Astrocyte (in vitro differentiated cells and primary cell): ENCODE results near the gene ATP2B2. TPM values are rescaled to one million over a fixed set of nuclear protein-coding genes. Genes with fewer than 3 reads are reported as not detected.

Experiments used
- DNase-seq: peaks from one replicate; pipeline ENCODE4 v3.0.0-alpha.2; 2010; ENCODE audit warnings: low read depth
- FAIRE-seq: peaks from 2 replicates; lab custom pipeline; 2011; peaks lifted over from hg19 to GRCh38; lab: Jason Lieb, UNC
- H2AFZ ChIP-seq: 2 replicates; pipeline ENCODE4 v1.6.0; 2012; ENCODE audit warnings: low read depth, low read length, inconsistent platforms
- H3K27ac ChIP-seq: 2 replicates; pipeline ENCODE4 v1.5.1; 2011; ENCODE audit warnings: low read depth, low read length, inconsistent platforms
- H3K27me3 ChIP-seq: 2 replicates; pipeline ENCODE4 v1.6.0; 2011; ENCODE audit warnings: low read length, inconsistent platforms; ENCODE audit not compliant: insufficient read depth
- H3K36me3 ChIP-seq: 2 replicates; pipeline ENCODE4 v1.5.1; 2011; ENCODE audit warnings: low read length, inconsistent platforms; ENCODE audit not compliant: insufficient read depth
- H3K4me1 ChIP-seq: 2 replicates; pipeline ENCODE4 v1.5.1; 2011; ENCODE audit warnings: low read length, inconsistent platforms; ENCODE audit not compliant: insufficient read depth
- H3K4me2 ChIP-seq: 2 replicates; pipeline ENCODE4 v1.6.0; 2012; ENCODE audit warnings: low read length, inconsistent platforms
- H3K4me3 ChIP-seq: 2 replicates; pipeline ENCODE4 v1.5.1; 2011; ENCODE audit warnings: low read depth, mild to moderate bottlenecking, low read length, inconsistent platforms; ENCODE audit not compliant: insufficient read depth
- H3K79me2 ChIP-seq: 2 replicates; pipeline ENCODE4 v1.6.0; 2012; ENCODE audit warnings: mild to moderate bottlenecking, low read length, inconsistent platforms; ENCODE audit not compliant: insufficient read depth
- H3K9ac ChIP-seq: 2 replicates; pipeline ENCODE4 v1.6.0; 2012; ENCODE audit warnings: mild to moderate bottlenecking, low read length, inconsistent platforms
- H3K9me3 ChIP-seq: 2 replicates; pipeline ENCODE4 v1.5.1; 2012; ENCODE audit warnings: low read depth, mild to moderate bottlenecking, low read length, inconsistent platforms; ENCODE audit not compliant: insufficient read depth
- H4K20me1 ChIP-seq: 2 replicates; pipeline ENCODE4 v1.6.0; 2012; ENCODE audit warnings: low read length, inconsistent platforms; ENCODE audit not compliant: insufficient read depth
- H3K27ac Mint-ChIP-seq: one replicate; pipeline ENCODE4 v1.8.0; 2021; ENCODE audit warnings: mild to moderate bottlenecking, mixed read lengths; ENCODE audit not compliant: unreplicated experiment
- H3K27me3 Mint-ChIP-seq: one replicate; pipeline ENCODE4 v1.8.0; 2021; ENCODE audit warnings: low read depth, mixed read lengths; ENCODE audit not compliant: unreplicated experiment
- H3K36me3 Mint-ChIP-seq: one replicate; pipeline ENCODE4 v1.8.0; 2021; ENCODE audit warnings: low read depth, mixed read lengths; ENCODE audit not compliant: unreplicated experiment
- H3K4me1 Mint-ChIP-seq: one replicate; pipeline ENCODE4 v1.8.0; 2021; ENCODE audit warnings: low read depth, mixed read lengths; ENCODE audit not compliant: unreplicated experiment
- H3K4me3 Mint-ChIP-seq: one replicate; pipeline ENCODE4 v1.8.0; 2021; ENCODE audit warnings: mild to moderate bottlenecking, moderate library complexity, mixed read lengths; ENCODE audit not compliant: unreplicated experiment
- H3K9me3 Mint-ChIP-seq: one replicate; pipeline ENCODE4 v1.8.0; 2021; ENCODE audit warnings: mild to moderate bottlenecking, mixed read lengths; ENCODE audit not compliant: unreplicated experiment
- CTCF ChIP-seq: IDR thresholded peaks from 2 replicates; pipeline ENCODE4 v1.5.1; 2011; ENCODE audit warnings: low read depth, mild to moderate bottlenecking, inconsistent platforms, low read length, moderate library complexity; ENCODE audit not compliant: insufficient read depth
- EZH2 ChIP-seq: IDR thresholded peaks from 2 replicates; pipeline ENCODE4 v1.6.1; 2012; ENCODE audit warnings: mild to moderate bottlenecking, low read length, inconsistent platforms; ENCODE audit not compliant: insufficient read depth
- total RNA-seq: library from RNA; stranded (reverse); gene quantifications from 2 replicates; pipeline ENCODE4 v1.2.1, GENCODE V29; 2021

The ATP2B2 gene
- total RNA-seq, 1 donor from 2014 or later = 0.05 TPM

GRCh38 chr3:10290481-10291176 lies 214.8 kb downstream of the ATP2B2 start:
- no peaks in the 10 kb centered on the region for H3K79me2 ChIP-seq
- no peak overlapping the region for H3K4me3 ChIP-seq
- H3K9me3 ChIP-seq = no peaks in the 10 kb centered on the region
- Mint-ChIP-seq H3K27me3 (no peaks in the 10 kb centered on the region), H3K36me3 (peaks cover 32% of the 10 kb centered on the region), H3K4me1 (peaks cover 17% of the 10 kb centered on the region), H3K9me3 (no peaks in the 10 kb centered on the region), H3K4me3 (no peak overlapping the region), H3K27ac (no peak overlapping the region)
- H3K4me2 ChIP-seq = no peak overlapping the region
- H3K27ac ChIP-seq = no peak overlapping the region
- H3K9ac ChIP-seq = no peak overlapping the region
- H4K20me1 ChIP-seq = peaks cover 4% of the 10 kb centered on the region
- H3K4me1 ChIP-seq = peaks cover 17% of the 10 kb centered on the region
- no peak for TF ChIP-seq EZH2
- TF ChIP-seq CTCF = no peak
- H3K27me3 ChIP-seq = no peaks in the 10 kb centered on the region
- no peak overlapping the region for H2AFZ ChIP-seq
- peaks cover 6% of the 10 kb centered on the region for H3K36me3 ChIP-seq
- DNase-seq (no peak), FAIRE-seq (no peak)

DNA sequence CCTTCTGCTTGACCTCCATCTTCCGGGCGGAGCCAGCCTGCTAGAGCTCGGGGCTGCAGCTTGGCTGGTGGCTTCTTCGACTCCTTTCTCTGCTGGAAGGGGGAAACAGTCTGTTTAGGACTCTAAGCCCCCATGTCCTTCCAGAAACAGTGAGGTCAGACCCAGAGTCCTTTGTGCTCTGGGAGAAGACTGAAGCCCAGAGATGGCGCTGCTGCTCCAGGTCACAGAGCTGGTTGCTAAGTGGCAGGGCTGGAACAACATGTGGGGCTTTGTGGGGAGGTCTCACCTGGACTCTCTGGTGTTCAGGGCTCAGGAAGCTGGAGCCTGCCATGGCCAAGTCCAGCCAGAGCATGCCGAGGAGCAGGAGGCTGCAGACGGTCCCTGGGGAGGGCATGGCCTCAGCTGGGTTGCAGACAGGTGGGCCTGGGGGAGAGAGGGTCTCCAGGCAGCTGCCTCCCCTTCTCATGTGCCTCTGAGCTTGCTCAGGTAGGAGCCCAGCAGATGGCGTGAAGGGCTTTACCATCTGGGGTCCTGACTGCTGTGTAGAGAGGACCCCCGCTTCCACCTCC lies 215.5 kb downstream of the ATP2B2 start:
- Mint-ChIP-seq H3K36me3 (peaks cover 32% of the 10 kb centered on the region), H3K27ac (no peak overlapping the region), H3K27me3 (no peaks in the 10 kb centered on the region), H3K9me3 (no peaks in the 10 kb centered on the region), H3K4me3 (no peak overlapping the region), H3K4me1 (peaks cover 24% of the 10 kb centered on the region)
- H3K79me2 ChIP-seq = no peaks in the 10 kb centered on the region
- H3K4me2 ChIP-seq = no peak overlapping the region
- H3K4me3 ChIP-seq = no peak overlapping the region
- DNase-seq = no peak
- H3K9ac ChIP-seq = no peak overlapping the region
- H3K4me1 ChIP-seq = peaks cover 17% of the 10 kb centered on the region
- no peaks in the 10 kb centered on the region for H3K9me3 ChIP-seq
- no peak for FAIRE-seq
- no peak overlapping the region for H3K27ac ChIP-seq
- peaks cover 6% of the 10 kb centered on the region for H3K36me3 ChIP-seq
- H3K27me3 ChIP-seq = no peaks in the 10 kb centered on the region
- peaks cover 4% of the 10 kb centered on the region for H4K20me1 ChIP-seq
- TF ChIP-seq EZH2 (no peak), CTCF (no peak)
- H2AFZ ChIP-seq = no peak overlapping the region

DNA sequence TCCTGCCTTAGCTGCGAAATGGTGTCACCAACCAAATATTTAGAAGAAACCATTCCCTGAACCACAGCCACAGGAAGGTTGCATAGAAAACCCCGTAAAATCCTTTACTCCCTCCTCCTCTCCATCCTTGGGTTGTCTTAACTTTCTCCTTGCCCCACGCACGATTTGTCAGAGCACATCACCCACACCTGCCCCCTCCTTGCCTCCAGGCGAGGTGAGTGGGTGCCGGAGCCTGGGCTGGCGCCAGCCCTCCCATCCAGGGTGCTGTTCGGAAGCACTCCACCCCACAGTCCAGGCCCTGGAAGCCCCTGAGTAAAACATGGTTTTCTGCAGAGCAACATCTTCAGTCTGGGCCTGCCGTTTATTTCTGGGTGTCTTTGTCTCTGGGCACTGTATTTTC lies 216.3 kb downstream of the ATP2B2 start:
- Histone ChIP-seq H3K9ac (no peak overlapping the region), H3K4me3 (no peak overlapping the region), H3K9me3 (no peaks in the 10 kb centered on the region), H4K20me1 (peaks cover 6% of the 10 kb centered on the region), H2AFZ (no peak overlapping the region), H3K27ac (no peak overlapping the region), H3K27me3 (no peaks in the 10 kb centered on the region), H3K79me2 (no peaks in the 10 kb centered on the region), H3K4me2 (no peak overlapping the region), H3K4me1 (peaks cover 17% of the 10 kb centered on the region), H3K36me3 (peaks cover 6% of the 10 kb centered on the region)
- Mint-ChIP-seq H3K27ac (no peak overlapping the region), H3K4me3 (no peak overlapping the region), H3K4me1 (peaks cover 27% of the 10 kb centered on the region), H3K36me3 (peaks cover 29% of the 10 kb centered on the region), H3K27me3 (no peaks in the 10 kb centered on the region), H3K9me3 (no peaks in the 10 kb centered on the region)
- FAIRE-seq = no peak
- TF ChIP-seq CTCF = no peak
- TF ChIP-seq EZH2 = no peak
- no peak for DNase-seq
